ENCODE results near the gene EVC.

The EVC gene

DNA sequence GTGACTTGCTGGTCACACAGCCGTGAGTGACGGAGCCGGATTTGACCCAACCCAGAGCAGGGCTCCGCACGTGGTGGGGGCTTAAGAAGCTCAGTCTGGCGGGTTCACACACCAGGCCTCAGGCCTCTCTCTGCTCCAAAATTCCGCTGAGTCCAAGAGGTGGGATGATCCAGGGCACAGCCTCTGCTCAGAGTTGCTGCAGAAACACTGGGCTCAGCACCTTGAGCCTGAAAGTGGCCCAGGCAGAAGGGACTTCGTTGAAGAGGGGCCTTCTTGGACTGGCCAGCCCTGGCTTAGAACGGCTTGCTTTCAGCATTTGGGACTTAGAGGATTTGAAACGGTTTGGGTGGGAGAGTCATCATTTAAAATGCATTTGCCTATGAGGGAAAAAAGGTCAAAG lies 21.2 kb downstream of the EVC start:
- DNase-seq: no peak

DNA sequence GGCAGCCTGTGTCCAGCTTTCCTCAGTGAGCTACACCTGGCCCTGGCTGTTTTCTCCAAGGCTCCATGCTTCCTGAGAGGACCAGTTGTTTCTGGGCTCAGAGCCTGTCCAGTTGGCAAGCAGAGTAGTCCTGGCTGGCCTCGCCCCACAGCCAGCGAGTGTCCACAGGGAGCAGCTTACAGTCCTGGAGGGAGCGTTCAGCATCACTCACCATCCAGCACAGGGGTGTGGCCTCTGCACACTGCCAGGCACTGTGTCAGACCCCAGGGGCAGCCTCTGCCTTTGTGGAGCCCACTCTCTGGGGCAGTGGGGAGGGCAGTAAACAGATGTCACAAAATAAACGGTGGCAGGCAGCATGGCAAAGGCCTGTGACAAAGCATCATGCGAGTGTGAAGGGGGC lies 23.9 kb downstream of the EVC start:
- no peak for DNase-seq

DNA sequence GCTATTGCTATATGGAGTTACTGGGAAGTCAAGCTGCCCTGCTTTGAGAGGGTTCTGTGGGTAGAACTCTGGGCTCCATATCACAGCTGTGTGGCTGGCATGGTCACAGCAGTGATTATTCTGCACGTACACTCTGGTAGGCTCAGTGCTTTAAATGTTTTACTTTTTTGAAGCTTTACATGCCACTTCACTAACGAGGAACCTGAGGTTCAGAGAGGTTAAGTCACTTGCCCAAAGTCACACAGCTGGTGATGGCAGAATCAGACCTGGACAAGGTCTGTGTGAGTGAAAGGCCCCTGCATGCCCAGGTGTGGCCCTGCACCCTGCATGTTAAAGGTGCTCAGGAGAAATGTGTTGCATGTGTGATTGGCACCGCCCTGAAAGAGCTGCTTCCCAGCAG lies 24.5 kb downstream of the EVC start:
- DNase-seq: no peak

DNA sequence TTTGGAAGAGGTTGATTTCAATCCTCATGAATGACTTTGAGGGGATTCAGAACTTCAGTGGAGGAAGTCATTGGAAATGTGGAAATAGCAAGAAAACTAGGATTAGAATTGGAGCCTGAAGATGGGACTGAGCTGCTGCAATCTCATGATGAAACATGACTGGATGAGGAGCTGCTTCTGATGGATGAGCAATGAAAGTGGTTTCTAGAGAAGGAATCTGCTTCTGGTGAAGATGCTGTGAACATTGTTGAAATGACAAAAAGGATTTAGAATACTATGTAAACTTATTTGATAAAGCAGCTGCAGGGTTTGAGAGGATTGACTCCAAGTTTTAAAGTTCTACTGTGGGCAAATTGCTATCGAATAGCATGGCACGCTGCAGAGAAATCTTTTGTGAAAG lies 27.1 kb downstream of the EVC start:
- DNase-seq: no peak

DNA sequence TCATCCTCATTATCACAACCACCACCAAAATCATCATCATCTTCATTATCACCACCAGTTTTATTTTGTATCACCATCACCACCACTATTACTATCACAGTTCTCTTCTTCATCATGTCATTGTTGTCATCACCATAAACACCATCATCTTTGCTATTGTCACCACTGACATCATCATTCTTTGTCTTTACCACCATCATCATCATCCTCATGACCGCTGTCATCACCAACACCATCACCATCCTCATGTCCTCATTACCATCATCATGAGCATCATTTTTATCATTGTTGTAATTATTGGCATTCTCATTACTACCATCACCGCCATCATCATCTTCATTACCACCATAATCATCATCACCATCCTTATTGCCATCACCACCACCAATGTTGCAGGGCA lies 31.4 kb downstream of the EVC start:
- no peak for DNase-seq

DNA sequence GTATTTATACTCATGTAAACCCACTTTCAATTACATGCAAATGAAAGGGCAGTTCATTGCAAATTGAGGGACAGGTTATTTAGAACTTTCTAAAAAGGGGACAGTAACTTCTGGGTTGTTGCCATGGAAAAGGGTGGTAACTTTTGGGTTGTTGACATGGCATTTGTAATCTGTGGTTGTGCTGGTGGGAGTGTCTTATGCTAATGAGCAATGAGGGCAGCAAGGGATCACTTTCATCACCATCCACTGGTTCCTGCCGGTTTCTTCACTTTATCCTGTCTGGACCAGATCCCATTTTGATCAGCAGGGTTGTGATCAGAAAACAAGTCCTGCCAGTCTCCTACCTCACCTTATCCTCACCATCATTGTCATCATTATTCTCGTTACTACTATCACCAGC lies 32.0 kb downstream of the EVC start:
- no peak for DNase-seq

DNA sequence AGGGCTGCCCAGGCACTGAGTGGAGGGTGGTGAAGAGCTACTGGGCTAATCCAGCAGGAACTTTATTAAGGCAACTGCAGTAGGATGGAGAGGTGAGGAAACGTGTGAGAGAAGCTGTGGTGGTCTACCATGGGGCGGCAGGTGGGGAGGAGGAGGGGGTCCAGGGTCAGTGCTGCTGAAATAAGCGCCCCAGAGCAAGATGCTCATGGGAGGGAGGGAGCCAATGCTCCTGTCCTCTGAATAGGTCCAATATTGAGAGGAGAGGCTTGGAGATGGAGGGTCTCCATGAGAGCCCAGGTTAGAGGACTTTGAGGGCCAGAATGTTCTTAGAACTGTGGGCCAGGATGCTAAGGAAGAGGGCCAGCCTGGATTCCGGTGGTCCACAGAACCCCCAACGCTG lies 35.2 kb downstream of the EVC start:
- DNase-seq: no peak

DNA sequence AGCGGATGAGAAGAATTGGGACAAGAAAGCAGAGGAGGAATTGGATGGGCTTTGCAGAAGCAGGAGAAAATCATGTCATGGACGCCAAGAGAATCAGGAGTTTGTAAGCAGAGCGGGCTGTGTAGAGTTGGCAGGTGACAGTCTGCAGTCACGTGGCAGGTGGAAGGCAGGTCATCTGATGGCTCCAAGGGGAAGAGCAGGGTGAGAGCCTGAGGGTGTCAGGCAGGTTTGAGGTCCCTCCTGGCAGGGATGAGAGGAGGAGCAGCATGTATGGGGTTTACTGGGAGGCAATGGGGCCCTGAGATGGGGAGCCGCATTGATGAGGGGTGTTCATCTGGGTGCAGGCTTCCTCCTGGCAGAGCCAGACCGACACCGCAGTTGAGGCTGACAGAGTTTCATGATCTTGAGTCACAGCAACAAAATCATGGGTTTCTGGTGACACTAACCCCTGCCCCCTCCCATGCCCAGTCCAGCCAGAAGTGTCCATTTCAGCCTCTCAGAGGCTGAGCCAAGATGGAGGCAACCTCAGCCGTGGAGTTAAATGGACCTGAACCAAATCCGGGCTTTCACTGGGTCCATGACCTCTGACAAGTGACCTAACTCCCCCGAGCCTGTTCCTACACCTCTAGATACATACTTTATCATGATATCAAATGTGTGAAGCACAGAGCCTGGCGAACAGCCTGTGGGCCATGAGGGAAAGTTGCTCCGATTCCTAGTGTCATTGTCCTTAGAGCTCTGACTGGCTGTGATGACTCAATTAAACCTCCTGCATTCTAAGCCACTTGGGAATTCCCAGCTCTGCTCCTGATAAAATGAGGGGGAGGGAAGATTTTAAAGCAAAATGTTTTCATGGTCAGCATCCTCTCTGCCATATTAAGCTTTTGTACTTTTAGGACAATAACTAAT lies 36.1 kb downstream of the EVC start:
- DNase-seq: no peak

DNA sequence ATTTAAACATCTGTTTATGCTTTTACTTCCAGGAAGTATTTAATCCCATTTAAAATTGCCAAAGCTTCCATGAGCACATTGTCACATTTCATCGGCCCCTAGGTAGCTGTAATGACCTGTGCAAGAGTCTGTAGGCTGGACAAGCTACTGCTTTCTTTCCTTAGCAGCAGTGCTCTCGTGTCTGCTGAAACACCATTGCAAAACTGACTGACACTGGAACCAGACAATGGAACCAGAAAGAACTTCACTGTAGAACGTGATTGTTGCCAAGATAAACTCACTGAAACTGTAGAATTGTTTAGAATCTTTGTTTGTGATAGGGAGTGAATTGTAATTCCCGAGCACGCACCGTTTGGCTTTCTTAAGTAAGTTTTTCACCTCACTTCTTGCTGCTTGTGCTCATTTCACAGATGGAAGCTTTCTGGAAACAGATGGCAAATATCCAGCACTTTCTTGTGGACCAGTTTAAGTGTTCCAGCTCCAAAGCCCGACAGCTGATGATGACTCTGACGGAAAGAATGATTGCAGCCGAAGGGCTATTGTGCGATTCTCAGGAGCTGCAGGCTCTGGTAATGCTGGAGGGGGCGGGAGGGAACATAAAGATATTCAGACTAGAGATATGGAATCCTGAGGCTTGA lies 36.9 kb downstream of the EVC start:
- DNase-seq: no peak

DNA sequence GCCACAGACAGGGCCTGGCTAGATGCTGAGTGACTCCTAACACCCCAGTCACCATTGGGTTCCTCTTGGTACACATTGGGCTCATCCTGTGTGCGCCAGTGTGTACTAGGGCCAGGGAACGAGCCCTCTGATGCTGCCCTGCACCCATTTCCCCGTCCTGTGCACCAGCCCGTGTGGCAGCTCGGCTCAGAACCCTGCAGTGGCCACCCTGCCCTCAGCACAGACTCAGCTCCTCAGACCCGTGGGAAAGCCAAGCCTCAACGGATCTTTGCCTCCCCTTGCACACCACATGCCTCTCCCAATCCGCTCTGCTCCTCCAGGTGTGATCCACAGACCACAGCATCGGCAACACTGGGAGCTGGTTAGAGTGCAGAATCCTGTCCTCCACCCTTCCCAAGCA lies 38.6 kb downstream of the EVC start:
- no peak for DNase-seq

DNA sequence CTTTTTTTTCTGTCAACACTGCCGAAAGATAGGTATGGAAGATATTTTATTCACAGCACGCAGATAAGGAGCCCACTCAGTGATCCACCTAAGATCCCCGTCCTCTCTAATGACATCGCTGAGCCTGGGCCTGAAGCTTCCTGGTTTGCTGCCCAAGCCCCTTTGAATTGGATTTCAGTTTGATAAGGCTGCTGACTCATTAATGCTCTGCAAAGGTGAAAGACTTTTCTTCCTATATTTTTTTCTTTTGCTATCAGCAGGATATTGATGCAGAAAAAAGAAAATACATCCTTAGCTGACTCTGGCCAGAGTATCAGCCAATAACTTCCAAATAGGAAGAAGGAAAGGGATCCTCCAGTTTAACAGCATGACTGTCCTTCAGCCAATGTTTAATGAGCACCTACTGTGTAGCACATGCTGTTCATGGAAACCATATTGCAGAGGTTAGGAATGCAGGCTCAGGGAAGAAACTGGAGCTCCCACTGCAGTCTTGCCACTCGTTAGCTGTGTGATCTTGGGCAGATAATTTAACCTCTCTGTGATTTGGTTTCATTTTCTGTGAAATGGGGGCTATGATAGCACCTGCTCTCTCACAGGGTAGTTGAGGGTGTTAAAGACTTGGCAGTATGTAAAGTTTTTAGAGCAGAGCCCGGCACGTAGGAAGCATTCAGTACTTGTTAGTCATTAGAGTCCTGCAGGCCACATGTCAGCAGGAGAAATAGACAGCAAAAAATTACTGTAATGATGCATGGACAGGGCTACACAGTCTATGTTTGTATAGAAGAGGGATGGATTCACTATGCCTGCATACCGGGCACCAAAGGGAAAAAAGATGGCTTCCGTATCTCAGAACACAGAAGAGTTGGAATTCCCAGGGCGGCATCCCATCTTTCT lies 39.3 kb downstream of the EVC start:
- no peak for DNase-seq

DNA sequence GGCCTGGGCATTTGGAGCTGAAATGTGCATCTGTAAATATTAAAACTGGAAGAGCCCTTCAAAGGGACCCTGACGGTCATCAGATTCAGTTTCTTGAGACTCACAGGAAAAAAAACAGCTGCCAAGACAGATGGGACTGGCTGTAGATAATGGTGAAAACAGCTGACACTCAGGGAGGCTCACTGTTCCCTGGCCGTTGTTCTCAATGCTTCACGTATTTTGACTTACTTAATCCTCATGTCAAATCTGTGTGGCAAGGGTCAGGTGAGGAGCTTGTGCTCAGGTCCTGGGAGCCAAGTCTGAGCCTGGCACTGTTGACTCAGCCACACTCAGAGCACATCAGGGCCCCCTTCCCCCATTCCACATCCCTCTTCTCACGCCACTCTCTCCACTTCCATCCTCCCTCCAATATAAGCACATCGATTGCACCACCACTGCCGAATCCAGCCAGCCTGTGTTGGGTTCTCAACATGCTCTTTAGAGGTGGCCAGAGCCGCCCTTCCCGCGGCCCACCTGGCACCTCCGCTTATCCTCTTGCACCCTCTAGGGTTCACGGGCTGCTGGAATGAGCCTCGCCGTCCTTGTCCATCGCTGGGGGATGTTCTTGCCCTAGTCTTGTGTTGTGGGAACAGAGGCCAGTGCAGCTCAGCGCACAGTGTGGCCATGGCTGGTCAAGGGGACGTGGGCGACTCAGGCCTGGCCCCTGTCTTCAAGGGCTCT lies 40.1 kb downstream of the EVC start:
- DNase-seq: no peak

DNA sequence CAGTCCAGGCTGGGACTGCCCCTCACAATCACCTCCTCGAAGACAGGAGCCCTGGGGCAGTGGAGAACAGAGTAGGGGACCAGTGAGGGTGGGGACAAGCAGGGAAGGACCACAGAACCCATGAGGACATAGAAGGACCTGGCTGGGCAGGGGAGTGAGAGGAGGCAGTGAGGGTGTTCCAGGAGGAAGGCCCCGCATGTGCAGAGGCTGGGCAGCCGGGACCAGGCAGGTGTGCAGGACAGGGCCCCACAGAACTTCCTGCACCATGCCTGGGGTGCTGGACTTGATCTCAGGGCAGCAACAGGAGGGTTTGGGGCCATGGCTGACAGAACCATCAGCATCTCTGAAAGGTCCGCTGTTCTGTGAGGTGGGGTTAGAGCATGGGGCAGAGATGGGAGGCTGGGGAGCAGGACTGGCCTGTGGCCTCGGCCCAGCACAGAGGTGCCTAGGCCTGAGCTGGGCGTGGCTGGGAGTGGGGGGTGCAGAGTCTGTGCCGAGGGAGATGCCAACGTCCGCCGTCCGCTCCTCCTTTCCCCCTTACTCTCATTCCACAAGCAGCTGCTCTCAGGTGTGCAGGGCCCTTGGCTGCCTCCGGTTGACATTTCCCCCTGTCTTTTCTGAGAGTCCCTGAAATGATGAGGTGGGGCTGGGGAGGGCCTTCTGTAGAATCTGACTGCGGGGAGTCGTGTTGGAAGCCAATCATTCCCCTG lies 40.8 kb downstream of the EVC start:
- no peak for DNase-seq

DNA sequence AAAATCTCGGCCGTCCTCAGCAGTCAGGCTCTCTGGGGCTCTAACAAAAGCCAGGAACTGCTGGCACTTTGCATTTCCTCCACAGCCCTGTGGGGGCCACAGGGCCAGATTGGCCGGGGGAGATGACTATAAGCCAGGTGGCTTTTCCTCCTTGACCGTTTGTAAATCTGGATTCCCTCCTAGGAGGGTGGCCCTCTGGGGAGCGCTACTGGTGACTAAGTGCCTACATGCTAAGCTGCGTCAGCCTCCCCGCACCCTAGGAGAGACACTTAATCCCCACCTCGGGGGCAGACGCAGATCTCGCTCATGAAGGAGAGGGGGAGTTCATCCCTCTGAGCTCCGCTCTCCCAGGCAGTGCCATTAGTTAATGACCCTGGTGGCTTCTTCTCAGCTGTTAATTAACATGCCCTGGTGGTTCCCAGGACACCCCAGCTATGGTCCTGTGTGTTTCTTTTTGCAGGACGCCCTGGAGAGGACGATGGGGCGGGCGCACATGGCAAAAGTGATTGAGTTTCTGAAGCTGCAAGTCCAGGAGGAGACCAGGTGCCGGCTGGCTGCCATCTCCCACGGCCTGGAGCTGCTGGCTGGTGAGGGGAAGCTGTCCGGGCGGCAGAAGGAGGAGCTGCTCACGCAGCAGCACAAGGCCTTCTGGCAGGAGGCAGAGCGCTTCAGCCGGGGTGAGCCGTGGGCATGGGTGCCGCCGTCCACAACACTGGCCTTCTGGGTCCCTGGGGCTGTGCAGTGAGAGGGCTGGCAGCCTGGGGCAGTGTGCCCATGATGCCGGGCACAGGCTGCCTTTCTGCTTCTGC lies 41.6 kb downstream of the EVC start:
- DNase-seq: no peak

DNA sequence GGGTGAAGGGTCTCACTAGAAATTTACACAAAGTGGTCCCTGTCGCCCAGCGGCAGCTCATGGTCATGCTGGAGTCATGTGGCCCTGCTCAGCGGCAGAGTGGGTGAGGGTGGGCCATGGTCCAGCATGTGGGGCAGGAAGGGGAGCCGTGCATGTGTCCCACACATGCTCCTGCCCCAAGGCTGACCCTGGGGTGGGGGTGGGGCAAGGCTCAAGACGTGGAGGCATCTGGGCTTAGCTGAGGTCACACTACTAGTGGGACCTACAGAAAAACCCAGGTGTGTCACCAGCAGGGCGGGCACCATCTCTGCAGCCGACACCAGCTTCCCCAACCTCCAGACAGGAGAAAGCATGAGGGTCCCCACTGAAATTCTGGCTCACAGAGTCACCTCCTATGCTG lies 42.4 kb downstream of the EVC start:
- DNase-seq: no peak

DNA sequence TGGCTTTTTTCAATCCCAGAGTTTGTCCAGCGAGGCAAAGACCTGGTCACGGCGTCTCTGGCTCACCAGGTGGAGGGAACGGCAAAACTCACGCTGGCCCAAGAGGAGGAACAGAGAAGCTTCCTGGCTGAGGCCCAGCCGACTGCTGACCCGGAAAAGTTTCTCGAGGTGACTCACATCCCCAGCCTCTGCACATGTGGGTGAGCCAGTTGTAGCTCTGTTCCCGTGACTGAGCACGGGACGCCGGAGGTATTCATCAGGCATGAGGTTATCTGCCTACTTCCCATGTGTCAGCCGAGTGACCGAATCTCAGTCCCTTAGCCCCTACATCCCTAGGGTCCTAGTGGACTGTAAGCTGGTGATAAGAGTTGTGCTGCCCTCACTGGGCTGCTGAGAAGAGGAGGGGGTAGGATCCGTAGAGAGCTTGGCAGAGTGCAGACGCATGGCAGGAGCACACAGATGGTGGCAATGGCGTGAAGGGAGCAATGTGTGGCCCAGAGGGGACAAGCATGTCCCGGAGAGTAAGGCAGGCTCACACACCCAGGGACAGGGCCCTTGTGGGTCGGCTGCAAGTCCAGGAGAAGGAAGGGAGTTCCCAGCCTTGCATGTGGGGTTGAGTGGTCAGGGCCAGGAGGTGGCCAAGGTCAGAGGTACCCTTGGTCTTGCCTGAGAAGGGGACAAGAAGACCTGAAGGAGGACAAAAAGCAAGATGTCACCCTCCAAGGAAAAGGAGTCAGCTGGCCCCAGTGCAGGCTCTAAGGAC lies 42.9 kb downstream of the EVC start:
- DNase-seq: no peak

DNA sequence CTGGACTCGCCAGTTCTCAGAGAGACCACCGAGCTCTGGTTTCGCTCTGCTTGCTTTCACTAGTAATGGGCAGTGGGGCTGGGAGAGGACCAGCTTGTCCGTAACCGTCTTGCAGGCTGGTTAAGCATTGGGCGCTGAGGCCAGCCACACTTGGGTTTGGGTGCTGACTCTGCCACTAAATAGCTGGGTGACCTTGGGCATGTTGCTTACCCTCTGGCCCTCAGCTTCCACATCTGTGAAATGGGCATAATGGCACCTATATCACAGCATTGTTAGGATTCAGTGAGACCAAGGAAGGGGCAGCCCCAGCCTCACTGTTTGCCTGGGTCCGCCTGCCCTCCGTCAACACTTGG lies 43.5 kb downstream of the EVC start:
- no peak for DNase-seq

DNA sequence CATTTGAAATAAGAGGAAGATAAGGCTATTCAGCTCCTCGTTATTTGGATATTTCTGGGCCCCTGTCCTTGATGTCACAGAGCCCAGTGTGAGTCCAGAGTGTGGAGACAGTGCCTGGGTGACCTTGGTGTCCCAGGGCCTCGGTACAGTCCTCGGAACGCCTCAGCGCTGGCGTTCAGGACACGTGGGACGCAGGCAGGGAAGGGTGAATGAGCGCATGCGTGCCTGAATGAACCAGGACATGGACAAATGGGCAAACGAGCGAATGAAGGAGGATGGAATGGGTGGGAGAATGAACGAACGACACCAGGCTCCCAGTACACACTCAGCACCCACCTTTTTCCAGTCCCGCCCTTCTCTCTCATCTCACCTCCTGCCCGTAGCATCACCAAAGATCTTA lies 44.2 kb downstream of the EVC start:
- DNase-seq: no peak

DNA sequence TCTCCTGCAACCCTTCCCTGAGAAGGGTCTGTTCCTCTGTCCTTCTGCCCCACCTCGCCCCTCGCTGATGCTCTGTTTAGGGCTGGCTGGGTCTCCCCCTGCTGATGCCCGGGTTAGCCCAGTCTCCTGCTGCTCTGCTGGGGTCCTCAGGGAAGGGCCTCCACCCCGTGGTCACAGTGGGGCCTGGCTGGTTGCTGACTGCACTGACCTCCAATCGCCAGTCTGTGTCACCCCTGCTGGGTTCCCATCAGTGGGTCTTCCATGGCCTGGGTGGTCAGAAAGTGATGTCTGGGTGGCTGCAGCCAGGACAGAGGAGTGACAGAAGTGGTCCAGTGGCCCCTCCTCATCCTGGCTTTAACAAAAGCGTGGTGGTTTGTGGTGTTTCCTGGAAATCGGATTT lies 44.7 kb downstream of the EVC start:
- no peak for DNase-seq

DNA sequence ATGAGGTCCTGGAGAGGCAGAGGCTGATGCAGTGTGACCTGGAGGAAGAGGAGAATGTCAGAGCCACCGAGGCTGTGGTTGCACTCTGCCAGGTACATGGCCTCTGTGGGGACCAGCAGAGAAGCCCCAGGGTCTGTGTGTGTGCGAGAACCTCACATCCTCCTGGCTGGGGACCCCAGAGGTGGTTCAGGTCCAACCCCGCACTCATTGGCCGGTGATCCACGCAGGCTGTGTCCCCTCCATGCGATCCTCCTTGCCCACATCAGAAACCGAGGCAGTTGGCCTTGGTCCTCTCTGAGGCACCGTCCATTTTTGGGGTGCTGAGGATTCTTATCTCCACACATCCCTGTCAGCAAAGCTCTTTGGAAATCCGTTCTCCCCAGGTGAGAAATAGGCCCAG lies 45.3 kb downstream of the EVC start:
- no peak for DNase-seq

DNA sequence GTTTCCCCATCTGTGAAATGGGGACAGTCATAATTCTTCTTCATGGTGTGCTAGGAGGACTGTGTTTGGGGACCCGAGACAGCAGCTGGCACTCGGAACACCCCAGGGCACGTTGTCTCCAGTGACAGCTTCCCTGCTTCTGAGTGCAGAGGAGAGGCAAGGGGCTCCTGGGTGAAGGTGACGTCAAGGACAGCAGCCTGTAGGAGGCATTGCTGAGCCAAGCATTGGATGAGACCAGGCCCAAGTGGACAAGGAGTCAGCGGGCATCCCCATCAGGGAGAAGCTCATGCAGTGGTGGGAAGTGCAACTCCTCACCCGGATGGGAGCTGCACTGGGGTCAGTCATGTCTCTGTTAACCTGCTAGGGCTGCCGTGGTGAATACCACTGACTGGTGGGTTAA lies 46.1 kb downstream of the EVC start:
- no peak for DNase-seq

Measured in CD4-positive, alpha-beta T cell treated with Interleukin-4 for 4 hours (primary cell).